ENCODE results near the gene NOXO1.
A peak's percentile ranks its signal among the peaks of the same experiment; 100 is the strongest.
"Not testable (repeated sequence)": the region's sequence is repeated elsewhere in the genome, so short reads cannot be mapped to it uniquely, and the experiment has no call there.

Gene NOXO1, protein sequence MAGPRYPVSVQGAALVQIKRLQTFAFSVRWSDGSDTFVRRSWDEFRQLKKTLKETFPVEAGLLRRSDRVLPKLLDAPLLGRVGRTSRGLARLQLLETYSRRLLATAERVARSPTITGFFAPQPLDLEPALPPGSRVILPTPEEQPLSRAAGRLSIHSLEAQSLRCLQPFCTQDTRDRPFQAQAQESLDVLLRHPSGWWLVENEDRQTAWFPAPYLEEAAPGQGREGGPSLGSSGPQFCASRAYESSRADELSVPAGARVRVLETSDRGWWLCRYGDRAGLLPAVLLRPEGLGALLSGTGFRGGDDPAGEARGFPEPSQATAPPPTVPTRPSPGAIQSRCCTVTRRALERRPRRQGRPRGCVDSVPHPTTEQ

DNA sequence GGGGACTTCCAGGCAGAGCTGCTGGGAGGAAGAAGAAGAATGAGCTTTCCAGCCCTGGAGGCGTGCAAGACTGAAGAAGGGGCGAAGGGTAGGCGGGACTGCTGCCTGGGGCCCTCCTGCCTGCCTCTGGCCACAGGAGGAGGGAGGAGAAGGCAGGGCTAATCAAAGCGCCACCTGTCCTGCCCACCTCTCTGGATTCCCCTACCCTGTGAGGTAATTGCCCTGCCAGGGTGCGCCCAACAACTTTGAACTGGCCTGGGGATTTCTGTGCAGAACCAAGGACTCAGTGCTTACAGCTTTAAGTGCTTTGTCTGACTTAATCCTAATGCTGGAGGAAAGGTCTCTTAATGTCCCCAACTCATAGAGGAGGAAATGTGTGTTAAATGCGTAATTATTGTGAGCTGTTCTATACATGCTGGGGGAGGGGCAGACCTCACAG, at the start of gene NOXO1:
TSS of gene NOXO1 (minus strand) at position 72 of the 439 bp plus-strand sequence. CDS start 290 bp downstream, outside the sequence.
- no peak for DNase-seq

DNA sequence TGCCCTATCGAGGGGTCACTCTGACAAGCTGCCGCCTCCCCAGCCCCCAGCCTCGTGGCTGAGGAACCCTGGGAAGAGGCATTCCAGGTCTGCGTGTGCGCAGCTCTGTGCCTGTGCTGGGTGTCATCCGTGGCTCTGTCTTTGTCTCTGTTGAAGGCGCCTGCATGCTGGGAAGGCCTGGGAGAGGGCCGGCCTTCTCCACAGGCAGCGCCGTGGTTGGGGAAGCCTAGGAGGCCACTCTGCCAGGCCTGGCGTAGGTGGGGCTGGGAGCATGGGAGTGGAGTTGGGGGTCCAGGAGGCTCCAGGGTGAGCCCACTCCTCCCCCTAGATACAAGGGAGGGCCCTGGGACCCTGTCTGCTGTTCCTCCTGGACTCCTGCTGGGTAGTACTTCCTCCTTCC, 48.8 kb upstream of the NOXO1 start:
- DNase-seq = no peak

DNA sequence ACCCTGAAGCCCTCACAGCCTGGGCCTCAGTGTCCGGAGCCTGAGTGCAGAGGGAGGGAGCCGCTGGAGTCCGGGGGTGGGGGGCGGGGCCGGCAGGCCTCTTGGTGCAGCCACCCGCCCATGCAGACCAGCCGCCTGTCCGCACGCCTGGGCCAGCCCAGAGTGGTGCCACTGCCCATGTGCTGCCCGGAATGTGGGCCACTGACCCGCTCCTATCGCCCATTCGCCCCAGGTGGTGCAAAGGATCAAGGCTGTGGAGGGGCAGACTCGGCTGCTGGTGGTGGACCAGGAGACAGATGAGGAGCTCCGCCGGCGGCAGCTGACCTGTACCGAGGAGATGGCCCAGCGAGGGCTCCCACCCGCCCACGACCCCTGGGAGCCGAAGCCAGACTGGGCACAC, 48.1 kb upstream of the NOXO1 start:
- DNase-seq = no peak

DNA sequence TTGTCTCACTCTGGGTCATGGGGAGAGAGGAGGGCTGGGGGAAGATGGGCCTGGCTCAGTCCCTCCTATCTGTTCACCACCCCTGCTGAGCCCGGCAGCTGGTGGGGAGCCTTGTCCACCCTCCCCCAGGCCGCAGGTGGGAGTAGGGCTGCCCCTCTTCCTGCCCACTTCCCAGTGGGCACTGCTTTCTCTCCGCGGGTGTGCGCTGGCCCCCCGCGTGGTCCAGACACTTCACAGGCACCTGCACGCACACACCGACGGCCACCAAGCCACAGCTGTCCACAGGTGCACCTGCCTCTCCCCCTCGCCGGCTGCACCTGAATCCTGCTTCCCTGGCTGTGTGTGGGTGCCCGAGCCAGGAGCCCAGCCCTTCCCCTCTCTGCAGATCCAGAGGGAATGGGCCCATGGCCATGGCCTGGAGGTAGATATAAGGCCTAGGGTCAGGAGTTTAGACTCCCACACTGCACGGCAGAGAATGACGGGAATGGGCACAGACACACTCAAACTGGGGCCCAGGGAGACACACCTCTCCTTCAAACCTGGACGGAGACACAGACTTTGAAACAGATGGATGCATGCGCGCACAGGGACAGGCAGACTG, 47.5 kb upstream of the NOXO1 start:
- no peak for DNase-seq

DNA sequence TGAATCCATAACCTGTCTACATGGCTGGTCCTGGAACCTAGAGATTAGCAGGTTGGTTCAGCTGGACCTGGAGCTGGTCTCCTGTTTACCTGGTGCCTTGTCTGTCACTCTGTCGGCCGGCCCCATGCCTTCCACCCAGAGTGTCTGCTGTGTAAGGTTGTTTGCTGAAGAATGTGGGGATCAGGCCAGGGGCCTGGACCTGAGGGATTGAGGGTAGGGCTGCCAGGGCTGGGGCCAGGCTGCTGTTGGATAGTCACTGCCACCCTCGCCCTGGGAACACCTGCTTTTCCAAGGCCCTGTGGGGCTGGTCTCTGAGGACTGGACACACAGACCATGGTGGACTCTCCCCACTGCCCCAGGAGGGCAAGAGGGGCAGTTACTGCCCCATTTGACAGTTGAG, 46.9 kb upstream of the NOXO1 start:
- no peak for DNase-seq

DNA sequence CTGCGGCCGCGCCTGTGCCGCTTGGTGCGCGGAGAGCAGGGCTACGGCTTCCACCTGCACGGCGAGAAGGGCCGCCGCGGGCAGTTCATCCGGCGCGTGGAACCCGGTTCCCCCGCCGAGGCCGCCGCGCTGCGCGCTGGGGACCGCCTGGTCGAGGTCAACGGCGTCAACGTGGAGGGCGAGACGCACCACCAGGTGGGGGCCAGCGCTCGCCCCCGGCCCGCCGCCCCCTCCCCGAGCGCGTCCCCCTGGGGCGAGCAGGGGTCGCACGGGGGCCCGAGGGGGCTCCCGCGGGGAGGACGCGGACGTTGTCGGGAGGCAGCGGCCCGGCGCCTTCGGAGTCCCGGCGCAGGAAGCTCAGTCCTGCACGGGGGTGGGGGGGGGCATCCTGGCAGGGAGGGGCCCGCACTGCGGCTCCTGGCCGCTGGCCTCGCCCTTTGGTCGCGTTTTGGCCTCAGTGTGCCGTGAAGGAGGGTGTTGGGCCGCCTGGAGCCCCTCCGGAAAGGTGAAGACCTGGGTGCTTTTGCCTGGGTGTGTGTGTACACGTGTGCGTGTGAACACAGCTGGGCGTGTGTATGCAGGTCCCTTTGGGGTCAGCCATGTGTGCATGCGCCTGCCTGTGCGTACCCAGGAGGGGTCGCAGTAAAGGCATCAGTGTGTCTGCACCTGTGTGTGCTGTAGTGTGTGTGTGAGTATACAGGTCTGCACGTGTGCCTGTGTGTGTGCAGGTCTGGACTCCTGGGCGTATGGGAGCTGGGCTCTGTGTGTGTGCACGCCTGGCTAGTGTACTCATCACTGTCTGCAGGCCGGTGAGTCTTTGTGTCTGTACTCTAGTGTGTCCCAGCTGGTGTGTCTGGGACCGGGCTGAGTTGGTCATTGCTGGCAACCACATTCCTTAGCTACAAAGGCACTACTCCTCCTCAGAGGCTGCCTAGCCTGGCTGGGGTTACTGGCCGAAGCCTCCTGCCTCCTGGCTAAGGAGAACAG, 46.0 kb upstream of the NOXO1 start:
- no peak for DNase-seq

DNA sequence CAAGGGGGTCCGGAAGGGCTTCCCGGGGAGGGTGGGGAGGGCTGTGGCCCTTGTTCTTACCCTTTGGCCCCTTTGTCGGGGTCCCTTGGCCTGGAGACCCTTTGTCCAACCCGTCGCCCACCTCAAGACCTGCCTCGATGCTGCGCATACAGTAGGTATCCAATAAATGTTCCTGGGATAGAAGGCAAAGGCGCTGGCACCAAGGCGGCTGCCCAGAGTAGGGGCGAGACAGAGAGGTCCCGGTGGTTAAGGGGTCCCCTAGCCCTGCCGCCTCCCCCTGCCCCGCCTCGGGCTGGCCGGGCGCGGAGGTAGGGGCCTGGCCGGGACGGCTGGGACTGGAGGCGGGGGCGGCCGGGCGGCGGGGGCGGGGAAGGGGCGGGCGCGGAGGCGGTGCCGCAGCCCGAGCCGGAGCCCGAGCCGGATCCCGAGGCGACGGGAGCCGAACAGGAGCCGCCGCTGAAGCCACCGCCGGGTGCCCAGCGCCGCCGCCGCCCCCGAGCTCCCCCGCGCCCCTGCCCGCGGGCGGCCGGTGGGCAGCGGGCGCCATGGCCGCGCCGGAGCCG, 45.3 kb upstream of the NOXO1 start, which contains the start of gene NHERF2:
TSS of gene NHERF2 (plus strand) at position 442 of the 563 bp plus-strand sequence. CDS start at position 546, 104 bp downstream.
- DNase-seq = peak; percentile 37

DNA sequence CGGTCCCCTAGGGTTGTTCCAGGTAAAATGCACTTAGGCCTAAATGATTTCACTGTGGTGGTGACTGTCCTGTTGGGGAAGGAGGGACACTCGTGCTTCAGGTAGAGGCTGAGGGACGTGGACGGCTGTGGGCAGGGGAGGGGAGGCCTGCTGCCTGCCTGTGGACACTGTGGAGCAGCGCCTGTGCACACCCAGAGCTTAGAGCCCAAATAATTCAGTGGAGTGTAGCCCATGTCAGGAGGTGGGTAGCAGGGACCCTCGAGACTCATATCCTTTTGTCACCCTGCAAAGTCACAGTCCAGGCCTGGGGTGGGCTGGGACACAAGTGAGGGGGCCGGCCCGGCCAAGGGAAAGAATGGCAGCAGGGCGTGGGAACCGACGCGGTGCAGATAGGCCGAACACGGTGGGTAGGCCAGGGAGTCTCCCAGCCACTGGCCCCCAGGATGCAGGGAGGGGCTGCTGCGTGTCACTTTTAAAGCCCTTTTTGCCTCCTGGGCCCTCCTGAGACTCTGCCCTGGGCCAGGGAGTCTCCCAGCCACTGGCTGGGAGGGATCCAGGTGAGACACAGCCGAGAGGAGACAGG, 44.7 kb upstream of the NOXO1 start:
- no peak for DNase-seq

DNA sequence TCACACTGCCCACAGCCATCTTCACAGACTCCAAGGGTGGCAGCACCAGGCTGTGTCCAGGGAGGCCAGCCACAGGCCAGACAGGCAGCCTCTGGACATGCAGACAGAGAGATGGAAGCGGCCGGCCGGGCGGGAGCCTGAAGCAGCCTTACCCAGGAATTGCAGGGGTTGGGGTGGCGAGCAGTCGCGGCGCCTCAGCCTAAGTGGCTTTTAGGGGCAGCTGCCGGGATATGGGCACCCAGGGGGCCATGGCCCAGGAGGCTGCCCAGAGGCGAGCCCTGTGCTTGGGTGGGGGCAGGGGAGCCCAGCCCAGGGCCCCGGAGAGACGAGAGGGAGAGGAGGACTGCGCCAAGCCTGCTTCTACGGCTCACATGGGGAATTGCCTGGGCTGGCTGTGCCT, 44.0 kb upstream of the NOXO1 start:
- DNase-seq = no peak

DNA sequence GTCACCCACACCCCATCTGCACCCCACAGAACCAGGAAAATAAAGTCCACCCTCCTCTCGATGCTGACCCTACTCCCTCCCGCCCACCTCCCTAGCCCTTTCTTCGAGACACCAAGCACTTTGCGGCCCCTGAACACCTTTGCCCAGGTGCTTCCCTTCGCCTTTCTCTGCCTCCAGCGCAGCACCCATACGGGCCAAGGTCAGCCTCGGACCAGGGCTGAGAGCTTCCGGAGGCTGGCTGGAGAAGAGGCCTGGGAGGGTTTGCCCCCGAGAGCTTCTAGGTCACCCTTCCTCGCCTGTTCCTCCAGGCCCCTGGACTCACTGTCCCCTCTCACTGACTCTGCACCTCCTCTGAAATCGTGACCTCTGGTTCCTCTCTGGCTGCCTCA, 42.8 kb upstream of the NOXO1 start:
- no peak for DNase-seq

DNA sequence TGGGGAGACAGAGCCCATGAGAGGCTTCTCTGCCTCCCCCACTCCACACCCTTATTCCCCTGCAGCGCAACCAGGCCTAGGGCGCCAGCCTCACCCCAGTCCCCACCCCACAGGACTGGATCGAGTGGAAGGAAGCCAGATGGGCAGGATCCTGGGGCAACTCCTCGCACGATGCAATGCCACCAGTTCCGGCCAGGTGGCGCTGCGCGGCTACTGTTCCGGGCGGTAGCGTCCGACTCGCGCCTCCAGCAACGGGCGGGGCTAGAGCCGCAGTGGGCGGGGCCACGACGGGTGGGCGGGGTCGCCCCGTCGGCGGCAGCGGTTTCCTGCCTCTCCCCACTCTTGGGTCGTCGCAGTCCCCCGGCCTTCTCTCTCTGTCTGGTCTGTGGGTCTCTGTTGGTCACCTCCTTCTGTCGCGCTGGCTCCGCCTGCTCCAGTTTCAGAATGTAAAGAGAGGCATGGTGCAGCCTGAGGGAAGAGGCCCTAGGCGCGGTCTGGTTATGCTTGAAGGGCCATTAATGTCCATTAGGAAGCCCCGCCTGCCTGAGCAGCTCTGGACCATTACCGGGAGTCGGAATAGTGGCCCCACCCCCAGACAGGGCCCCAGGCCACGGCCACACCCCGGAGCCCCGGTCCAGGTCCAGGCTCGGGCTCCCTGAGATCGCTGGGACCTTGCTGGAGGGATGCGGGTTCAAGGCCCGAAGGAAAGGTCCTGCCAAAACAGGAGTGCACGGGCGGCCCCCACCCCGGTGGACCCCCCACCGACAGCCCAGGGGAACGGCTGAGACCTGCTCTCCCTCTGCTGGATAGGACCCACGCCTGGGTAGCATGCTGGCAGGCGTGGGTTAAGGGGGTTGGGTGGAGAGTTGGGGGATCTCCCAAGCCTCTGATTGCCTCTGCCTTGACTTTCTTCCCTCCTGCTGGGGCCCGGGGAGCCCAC, 42.1 kb upstream of the NOXO1 start:
- DNase-seq = peak; percentile 95

DNA sequence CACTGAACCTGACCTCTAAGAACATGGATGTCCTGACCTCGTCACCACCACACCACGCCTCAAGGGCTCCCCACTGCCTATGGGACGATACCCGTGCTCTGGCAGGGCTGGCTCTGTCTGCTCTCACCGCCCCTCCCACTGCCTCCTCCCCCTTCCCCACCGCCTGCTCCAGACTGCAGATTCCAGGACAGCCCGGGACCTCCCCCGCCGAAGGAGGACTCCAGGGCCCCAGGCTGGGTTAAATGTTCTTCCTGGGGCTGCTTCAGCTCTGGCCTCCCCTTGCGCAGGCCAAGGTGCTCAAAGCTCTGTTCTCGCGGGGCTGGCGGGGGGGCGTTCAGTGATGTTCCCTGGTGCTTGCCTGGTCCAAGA, 41.4 kb upstream of the NOXO1 start:
- peak; percentile 57 for DNase-seq

DNA sequence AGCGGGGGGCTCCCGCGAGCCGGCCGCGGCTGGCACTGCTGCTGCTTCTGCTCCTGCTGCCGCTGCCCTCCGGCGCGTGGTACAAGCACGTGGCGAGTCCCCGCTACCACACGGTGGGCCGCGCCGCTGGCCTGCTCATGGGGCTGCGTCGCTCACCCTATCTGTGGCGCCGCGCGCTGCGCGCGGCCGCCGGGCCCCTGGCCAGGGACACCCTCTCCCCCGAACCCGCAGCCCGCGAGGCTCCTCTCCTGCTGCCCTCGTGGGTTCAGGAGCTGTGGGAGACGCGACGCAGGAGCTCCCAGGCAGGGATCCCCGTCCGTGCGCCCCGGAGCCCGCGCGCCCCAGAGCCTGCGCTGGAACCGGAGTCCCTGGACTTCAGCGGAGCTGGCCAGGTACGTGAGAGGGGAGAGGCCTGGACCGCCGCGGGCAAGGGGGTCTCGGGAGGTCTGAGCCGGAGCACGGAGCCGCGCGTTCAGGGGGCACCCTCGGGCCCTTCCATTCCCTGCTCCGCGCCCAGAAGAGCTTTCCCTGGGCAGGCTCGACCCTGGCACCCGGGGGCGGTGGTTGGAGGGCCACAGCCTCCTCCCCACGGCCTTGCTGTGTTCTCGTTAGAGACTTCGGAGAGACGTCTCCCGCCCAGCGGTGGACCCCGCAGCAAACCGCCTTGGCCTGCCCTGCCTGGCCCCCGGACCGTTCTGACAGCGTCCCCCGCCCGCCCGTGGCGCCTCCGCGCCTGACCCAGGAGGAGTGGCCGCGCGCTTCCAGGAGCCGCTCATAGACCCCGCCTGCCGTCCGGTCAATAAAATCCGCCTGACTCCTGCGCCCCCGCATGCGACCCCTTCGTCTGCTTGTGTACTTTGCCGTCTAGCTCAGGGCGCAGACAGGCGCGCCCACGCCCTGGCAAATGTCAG, 38.9 kb upstream of the NOXO1 start:
- DNase-seq = no peak

DNA sequence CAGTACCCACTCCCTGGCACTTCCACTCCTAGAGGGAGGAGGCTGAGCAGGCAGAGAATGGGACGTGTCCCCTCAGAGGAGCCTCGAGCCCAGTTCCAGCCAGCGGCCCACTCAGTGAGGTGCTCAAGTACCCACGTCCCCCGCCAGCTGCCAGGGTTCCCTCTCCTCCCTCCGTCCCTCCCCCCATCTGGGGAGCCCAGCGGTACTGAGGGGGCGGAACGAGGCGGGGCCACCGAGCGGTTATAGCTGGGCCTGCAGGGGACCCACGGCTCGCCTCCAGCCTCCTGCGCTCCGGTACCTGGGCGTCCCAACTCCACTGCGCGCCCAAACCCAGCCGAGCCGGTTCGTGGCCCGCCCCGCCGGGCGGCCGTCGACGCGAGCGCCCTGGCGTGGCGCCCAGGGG, 38.2 kb upstream of the NOXO1 start, which contains the start of gene NPW:
TSS of gene NPW (plus strand) at position 268 of the 403 bp plus-strand sequence.
- DNase-seq = peak; percentile 67

DNA sequence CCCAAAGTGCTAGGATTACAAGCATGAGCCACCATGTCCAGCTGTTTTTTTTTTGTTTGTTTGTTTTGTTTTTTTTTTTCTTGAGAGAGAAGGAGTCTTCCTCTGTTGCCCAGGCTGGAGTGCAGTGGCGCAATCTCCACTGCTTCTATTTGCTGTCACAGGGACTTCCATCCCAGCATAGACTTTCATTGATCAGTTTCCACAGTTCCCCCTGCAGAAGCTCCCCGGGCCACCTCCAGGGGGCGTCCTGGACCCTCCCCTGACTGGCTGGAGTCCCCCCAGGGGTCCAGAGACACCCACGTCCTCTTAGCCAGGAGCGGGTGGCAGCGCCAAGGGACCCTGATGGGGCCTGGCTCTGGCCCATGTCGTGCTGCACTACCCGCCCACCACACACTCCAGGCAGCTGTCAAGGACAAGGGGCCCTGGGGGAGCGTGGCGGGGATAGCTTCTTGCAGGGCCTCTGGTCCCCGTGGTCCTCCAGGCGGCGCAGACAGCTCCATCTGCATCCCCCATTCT, 35.2 kb upstream of the NOXO1 start:
- no peak for DNase-seq

DNA sequence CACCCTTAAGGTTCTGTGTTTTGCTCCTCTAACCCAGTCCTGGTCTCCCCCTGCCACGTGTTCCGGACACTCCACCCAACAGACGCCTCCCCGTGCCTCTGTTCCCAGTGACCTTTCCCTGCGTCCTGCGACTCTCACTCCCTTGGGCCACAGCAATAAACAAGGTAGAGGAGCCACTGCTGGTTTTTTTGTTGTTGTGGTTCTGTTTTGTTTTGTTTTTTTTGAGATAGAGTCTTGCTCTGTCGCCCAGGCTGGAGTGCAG, 34.6 kb upstream of the NOXO1 start:
- DNase-seq = no peak

DNA sequence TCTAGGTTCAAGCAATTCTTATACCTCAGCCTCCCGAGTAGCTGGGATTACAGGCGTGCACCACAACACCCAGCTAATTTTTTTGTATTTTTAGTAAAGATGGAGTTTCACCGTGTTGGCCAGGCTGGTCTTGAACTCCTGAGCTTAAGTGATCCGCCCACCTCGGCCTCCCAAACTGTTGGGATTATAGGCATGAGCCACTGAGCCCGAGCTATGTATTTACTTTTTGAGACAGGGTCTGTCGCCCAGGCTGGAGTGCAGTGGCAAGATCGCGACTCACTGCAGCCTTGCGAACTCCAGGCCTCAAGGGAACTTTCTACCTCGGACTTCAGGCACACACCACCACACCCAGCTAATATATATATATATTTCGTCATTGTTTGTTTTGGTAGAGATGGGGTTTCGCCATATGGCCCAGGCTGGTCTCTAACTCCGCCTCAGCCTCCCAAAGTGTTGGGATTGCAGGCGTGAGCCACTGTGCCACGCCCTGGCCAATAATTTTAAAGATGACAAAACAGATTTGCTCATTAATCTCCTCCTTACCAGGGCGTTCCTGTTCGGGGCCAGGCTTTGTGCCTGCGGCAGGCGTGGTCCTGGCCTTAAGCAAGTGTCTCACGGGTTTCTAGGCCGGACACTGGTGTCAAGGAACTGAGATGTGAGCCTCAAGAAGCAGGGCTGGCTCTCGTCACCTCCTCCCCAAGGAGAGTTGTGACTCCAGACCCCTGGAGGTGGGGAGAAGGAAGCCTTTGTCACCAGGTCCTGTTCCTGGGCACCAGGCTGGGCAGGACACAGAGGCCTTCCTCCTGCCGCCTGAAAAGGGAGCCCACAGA, 34.1 kb upstream of the NOXO1 start:
- DNase-seq = no peak

DNA sequence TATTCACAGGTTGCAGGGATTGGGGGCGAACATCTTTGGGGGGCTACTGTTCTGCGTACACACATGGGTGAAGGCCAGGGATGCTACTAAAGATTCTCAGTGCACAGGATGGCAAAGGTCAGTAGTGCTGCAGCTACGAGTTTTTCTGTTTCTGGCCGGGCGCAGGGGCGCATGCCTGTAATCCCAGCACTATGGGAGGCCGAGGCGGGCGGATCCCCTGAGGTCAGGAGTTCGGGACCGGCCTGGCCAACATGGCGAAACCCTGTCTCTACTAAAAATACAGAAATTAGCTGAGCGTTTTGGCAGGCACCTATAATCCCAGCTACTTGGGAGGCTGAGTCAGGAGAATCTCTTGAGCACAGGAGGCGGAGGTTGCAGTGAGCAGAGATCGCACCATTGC, 32.3 kb upstream of the NOXO1 start:
- DNase-seq = no peak

DNA sequence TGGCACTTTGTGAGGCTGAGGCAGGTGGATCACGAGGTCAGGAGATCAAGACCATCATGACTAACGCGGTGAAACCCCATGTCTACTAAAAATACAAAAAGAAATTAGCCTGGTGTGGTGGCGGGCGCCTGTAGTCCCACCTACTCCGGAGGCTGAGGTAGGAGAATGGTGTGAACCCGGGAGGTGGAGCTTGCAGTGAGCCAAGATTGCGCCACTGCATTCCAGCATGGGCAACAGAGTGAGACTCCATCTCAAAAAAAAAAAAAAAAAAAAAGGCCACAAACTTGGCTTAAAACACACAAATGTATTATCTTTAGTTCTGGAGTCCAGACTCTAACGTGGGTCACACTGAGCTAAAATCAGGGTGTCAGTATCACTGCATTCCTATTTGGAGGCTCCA, 30.5 kb upstream of the NOXO1 start:
- DNase-seq = not testable (repeated sequence)

Measured in stimulated activated CD4-positive, alpha-beta T cell treated with anti-CD3 and anti-CD28 coated beads, Interleukin-15, amount 100 ng/mL, for 24 hours (primary cell).